Thymus (tissue), 11 donors: ENCODE measurements around the gene ZNF692. TPM values are rescaled to one million over a fixed set of nuclear protein-coding genes. Genes with fewer than 3 reads are reported as not detected.
"Not testable (repeated sequence)": the region's sequence is repeated elsewhere in the genome, so short reads cannot be mapped to it uniquely, and the experiment has no call there.

Experiments
- DNase-seq, 9 donors: peaks; one replicate each; pipeline ENCODE4 v3.0.0-alpha.2; 2013; ENCODE audit warnings: low spot score in 9 of 9, low read depth in 6 of 9, missing footprints in 1 of 9
- H3K27ac ChIP-seq, 2 donors: one replicate each; pipeline ENCODE4 v1.5.1; 2013; ENCODE audit warnings: control low read depth in 1 of 2, low read depth in 1 of 2, low read length in 1 of 2, mild to moderate bottlenecking in 1 of 2, moderate library complexity in 1 of 2
- H3K27me3 ChIP-seq, 2 donors: one replicate each; pipeline ENCODE4 v1.5.1; 2013; ENCODE audit warnings: low read length in 1 of 2; ENCODE audit not compliant: control insufficient read depth in 2 of 2, insufficient read depth in 1 of 2
- H3K36me3 ChIP-seq, 2 donors: one replicate each; pipeline ENCODE4 v1.5.1; 2013; ENCODE audit warnings: low read length in 1 of 2, mild to moderate bottlenecking in 1 of 2, moderate library complexity in 1 of 2; ENCODE audit not compliant: control insufficient read depth in 2 of 2, insufficient read depth in 2 of 2
- H3K4me1 ChIP-seq, 2 donors: one replicate each; pipeline ENCODE4 v1.5.1; 2013; ENCODE audit warnings: low read length in 2 of 2; ENCODE audit not compliant: control insufficient read depth in 2 of 2, insufficient read depth in 2 of 2
- H3K4me3 ChIP-seq, 2 donors: one replicate each; pipeline ENCODE4 v1.5.1; 2013; ENCODE audit warnings: low read length in 2 of 2, control low read depth in 1 of 2, mild to moderate bottlenecking in 1 of 2
- H3K9me3 ChIP-seq, 2 donors: one replicate each; pipeline ENCODE4 v1.5.1; 2013; ENCODE audit warnings: low read length in 1 of 2, mild to moderate bottlenecking in 1 of 2; ENCODE audit not compliant: control insufficient read depth in 2 of 2, insufficient read depth in 1 of 2
- WGBS: extraction: QIAGEN DNeasy Blood & Tissue Kit; methylation state at CpG from one replicate; pipeline ENCODE4 v1.1.7; 2013; 5-methylcytosine and 5-hydroxymethylcytosine counted together
- polyA plus RNA-seq: library from polyadenylated mRNA; stranded (reverse); fragments of 200-250 nt; gene quantifications from one replicate; pipeline ENCODE4 v1.2.3, GENCODE V29; 2013
- total RNA-seq: library from RNA; stranded (reverse); fragments of 120-200 nt; gene quantifications from one replicate; pipeline ENCODE4 v1.2.4, GENCODE V29; 2013
- donor health status: healthy.

ZNF692 gene
- total and polyA plus RNA-seq, 2 donors = 20.7 to 127 TPM

DNA sequence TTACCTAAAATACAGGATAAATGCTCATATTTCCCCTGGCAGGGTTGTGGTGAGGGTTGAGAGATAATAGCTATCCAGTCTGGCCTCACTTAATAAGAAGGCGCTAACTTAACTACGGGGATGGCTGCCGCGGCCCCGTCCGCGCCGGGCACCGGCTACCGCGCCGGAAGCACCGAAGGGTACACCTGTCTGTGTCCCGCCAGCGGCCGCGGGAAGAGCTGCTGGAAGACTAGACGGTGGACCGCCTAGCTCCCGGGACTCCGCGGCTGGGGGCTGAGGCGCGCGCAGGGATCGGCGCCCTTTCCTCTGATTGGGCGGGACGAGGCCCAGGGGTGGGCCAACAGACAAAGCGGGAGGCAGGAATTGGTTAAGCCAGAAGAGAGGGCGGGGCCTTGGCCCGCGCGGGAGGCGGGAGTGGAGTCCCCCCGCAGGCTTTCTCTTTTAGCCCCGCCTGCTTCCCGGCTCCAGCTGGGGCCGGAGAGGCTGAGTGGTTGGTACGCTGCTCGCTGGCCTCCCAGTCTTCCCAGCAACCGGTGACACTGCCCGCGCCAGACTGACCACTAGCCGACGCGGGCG is 21.0 kb downstream of the ZNF692 start, which contains the start of gene ZNF672:
TSS of gene ZNF672 (plus strand) at position 444 of the 576 bp plus-strand sequence. CDS start 9,051 bp downstream, outside the sequence.
- no peaks in the 10 kb centered on the region for H3K27me3 ChIP-seq
- peaks cover 7 to 28% of the 10 kb centered on the region in 2 donors for H3K4me1 ChIP-seq
- WGBS = under 1% methylated on average over 48 of the region's 48 CpGs

GRCh38 chr1:248837045-248837780 is 21.7 kb downstream of the ZNF692 start:
- WGBS = 57% methylated on average over 11 of the region's 11 CpGs
- Histone ChIP-seq H3K27me3 (no peaks in the 10 kb centered on the region), H3K9me3 (no peaks in the 10 kb centered on the region), H3K4me3 (peak overlapping the region; percentile 80 to 95), H3K27ac (peak overlapping the region; percentile 88 to 93), H3K4me1 (peaks cover 7 to 26% of the 10 kb centered on the region in 2 donors), H3K36me3 (peaks cover 0 to 3% of the 10 kb centered on the region in 2 donors)
- no peak for DNase-seq

More for the DNA sequence above, 21.0 kb downstream of the ZNF692 start, which contains the start of gene ZNF672:
- peak within 1 kb of the TSS; percentile 80 to 95 for H3K4me3 ChIP-seq
- peak within 1 kb of the TSS; percentile 93 to 99 for H3K27ac ChIP-seq
- DNase-seq = peak in 8 of 9 donors; percentile 82 to 97 (median 92)
- peaks cover 4 to 9% of the 10 kb centered on the region in 2 donors for H3K36me3 ChIP-seq
- H3K9me3 ChIP-seq = no peaks in the 10 kb centered on the region

DNA sequence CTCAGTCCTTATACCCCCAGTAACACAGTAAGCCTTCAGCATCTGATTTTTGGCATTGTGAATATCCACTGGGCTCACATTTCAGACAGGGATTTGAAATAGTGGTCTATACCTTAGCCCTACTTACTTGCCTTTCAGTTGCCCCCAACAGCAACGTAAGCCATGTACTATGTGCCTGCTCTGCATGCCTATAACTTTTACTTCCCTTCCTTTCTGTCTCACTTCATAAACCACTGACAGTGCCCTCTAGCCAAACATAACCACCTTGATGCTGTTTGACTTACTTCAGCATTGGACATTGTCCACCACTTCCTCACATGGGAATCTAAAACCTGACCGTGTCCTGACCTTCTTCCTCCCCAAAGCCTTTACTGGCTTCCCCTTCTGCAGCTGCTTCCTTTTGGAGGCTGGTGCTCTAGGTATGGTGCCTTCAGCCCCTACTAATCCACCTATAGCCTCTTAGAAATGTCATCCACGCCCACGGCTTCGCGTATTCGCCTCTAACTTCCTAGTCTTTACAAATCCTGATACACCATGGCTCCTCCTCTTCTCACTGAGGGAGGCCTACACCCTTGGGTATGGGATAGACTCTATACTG is 24.4 kb downstream of the ZNF692 start:
- DNase-seq = no peak
- Histone ChIP-seq H3K4me3 (no peak overlapping the region), H3K27me3 (no peaks in the 10 kb centered on the region), H3K4me1 (peaks cover 6 to 13% of the 10 kb centered on the region in 2 donors), H3K27ac (no peak overlapping the region), H3K36me3 (no peaks in the 10 kb centered on the region), H3K9me3 (no peaks in the 10 kb centered on the region)
- 69% methylated on average over 7 of the region's 7 CpGs for WGBS

GRCh38 chr1:248831842-248832241 is 27.0 kb downstream of the ZNF692 start:
- Histone ChIP-seq H3K27me3 (no peaks in the 10 kb centered on the region), H3K9me3 (no peaks in the 10 kb centered on the region), H3K4me3 (no peak overlapping the region), H3K36me3 (no peaks in the 10 kb centered on the region), H3K4me1 (peaks cover under 1 to 2% of the 10 kb centered on the region in 2 donors), H3K27ac (no peak overlapping the region)
- 95% methylated on average over 1 of the region's 1 CpG for WGBS
- DNase-seq = no peak

DNA sequence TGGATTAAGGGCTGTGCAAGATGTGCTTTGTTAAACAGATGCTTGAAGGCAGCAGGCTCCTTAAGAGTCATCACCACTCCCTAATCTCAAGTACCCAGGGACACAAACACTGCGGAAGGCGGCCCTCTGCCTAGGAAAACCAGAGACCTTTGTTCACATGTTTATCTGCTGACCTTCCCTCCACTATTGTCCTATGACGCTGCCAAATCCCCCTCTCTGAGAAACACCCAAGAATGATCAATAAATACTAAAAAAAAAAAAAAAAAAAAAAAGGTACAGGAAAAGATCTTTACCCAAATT is 28.2 kb downstream of the ZNF692 start:
- WGBS = 96% methylated on average over 1 of the region's 3 CpGs
- DNase-seq = not testable (repeated sequence)

DNA sequence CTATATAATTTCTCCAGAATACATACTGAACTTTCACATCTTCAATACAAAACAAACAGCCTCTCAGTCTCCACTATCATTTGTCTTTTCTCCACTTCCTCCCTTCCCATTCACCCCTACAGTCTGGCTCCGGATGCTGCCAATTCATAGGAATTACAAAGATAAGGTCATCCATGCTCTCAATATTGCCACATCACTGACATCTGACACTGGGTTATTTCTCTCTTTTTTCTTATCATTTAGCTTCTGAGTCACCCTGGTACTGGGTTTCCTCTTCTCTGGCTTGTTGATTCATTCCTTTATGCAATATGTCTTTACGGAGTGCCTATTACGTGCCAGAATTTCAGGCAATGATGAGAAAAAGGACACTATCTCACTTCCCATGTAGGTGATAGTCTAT is 30.0 kb downstream of the ZNF692 start:
- Histone ChIP-seq H3K27ac (no peak overlapping the region), H3K9me3 (no peaks in the 10 kb centered on the region), H3K4me1 (peaks cover 17 to 19% of the 10 kb centered on the region in 2 donors), H3K27me3 (no peaks in the 10 kb centered on the region), H3K36me3 (peaks cover under 1 to 4% of the 10 kb centered on the region in 2 donors), H3K4me3 (no peak overlapping the region)
- 99% methylated on average over 3 of the region's 3 CpGs for WGBS
- DNase-seq = no peak

More for the DNA sequence above, 28.2 kb downstream of the ZNF692 start:
- H3K27me3 ChIP-seq, H3K9me3 ChIP-seq, H3K4me1 ChIP-seq, H3K27ac ChIP-seq, H3K36me3 ChIP-seq, H3K4me3 ChIP-seq: not testable (repeated sequence)

GRCh38 chr1:248825909-248826760 is 32.8 kb downstream of the ZNF692 start, which contains the start of gene SH3BP5L:
Gene SH3BP5L, minus strand, starts transcription at chr1:248825915. Its CDS starts 980 bp downstream, at chr1:248824935.
- Histone ChIP-seq H3K9me3 (no peaks in the 10 kb centered on the region), H3K27ac (peak within 1 kb of the TSS; percentile 98), H3K4me1 (peaks cover 31% of the 10 kb centered on the region in 2 donors), H3K36me3 (peaks cover 13 to 19% of the 10 kb centered on the region in 2 donors), H3K27me3 (no peaks in the 10 kb centered on the region), H3K4me3 (peak within 1 kb of the TSS; percentile 70 to 88)
- DNase-seq = peak; percentile 94 to 98 (median 95)
- under 1% methylated on average over 56 of the region's 56 CpGs for WGBS

DNA sequence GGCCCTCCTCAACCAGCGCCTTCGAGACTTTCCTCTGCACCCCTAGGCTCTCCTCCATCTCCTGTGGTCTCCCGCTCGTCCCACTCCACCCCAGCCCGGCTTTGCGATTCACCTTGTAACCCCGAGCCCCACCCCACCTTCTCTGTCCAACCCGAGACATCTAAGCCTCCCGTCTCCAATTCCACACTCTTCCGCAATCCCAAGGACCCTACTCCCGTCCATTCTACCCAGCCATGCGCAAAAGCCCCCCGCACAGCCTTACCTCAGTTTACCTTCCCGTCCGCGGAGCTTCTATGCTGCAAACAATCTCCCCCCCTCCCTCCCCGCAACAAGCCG is 33.3 kb downstream of the ZNF692 start:
- Histone ChIP-seq H3K4me1 (peaks cover 31% of the 10 kb centered on the region in 2 donors), H3K4me3 (peak overlapping the region; percentile 70 to 88), H3K9me3 (no peaks in the 10 kb centered on the region), H3K27ac (peak overlapping the region; percentile 80 to 98), H3K36me3 (peaks cover 19 to 25% of the 10 kb centered on the region in 2 donors), H3K27me3 (no peaks in the 10 kb centered on the region)
- under 1% methylated on average over 18 of the region's 18 CpGs for WGBS
- DNase-seq = no peak
